ENCODE measurements around the gene NT5C. TPM values are rescaled to one million over a fixed set of nuclear protein-coding genes. Genes with fewer than 3 reads are reported as not detected.

NT5C gene
- total RNA-seq, 2 experiments from 2014 or later = 107 to 259 TPM

- H3K4me1 ChIP-seq (ENCODE audit: insufficient read depth, low read length, poor library complexity, severe bottlenecking) = peaks cover 17% of the 10 kb centered on the region
- POLR2A ChIA-PET = interaction anchor here (0.5 kb wide), 1 partner anchor 101 kb away, joined by 3 read pairs; no protein-coding TSS in a partner anchor
- intact Hi-C loops (cut with micrococcal nuclease; ENCODE audit: unreplicated experiment) = no loop called here
- no peaks in the 10 kb centered on the region for H3K9me2 ChIP-seq (ENCODE audit: insufficient read depth, low read length)
- H3K27ac ChIP-seq (ENCODE audit: low read depth, low read length, poor library complexity, severe bottlenecking) = no peak overlapping the region
- H2AFZ ChIP-seq (ENCODE audit: low read length) = no peak overlapping the region
- CTCF ChIA-PET (ENCODE audit: unreplicated experiment) = no interaction called here
- no TSS peak for BruUV-seq (replicated peaks)
- no peak for TF ChIP-seq EZH2phosphoT487 (IDR thresholded peaks at IDR 0.05; ENCODE audit: borderline replicate concordance, low read depth, low read length)
- TF ChIP-seq CTCF (conservative IDR thresholded peaks at IDR 0.05; ENCODE audit: low read length) = no peak
- H3K79me2 ChIP-seq (ENCODE audit: insufficient read depth, low read depth, low read length) = no peaks in the 10 kb centered on the region
- H3K4me3 ChIP-seq (ENCODE audit: low read depth, low read length, poor library complexity, severe bottlenecking) = no peak overlapping the region
- H3K36me3 ChIP-seq (ENCODE audit: insufficient read depth, low read length) = no peaks in the 10 kb centered on the region
- H3K9me3 ChIP-seq (ENCODE audit: low read length) = no peaks in the 10 kb centered on the region
- no peak overlapping the region for H3K4me2 ChIP-seq (ENCODE audit: low read length)
- DNase-seq (ENCODE audit: low spot score) = no peak
- H4K20me1 ChIP-seq (ENCODE audit: insufficient read depth, low read length) = no peaks in the 10 kb centered on the region
These were observed 33.7 kb downstream of the NT5C start for GRCh38 chr17:75097865-75098264.

- POLR2A ChIA-PET = interaction anchor here (0.6 to 1.2 kb wide), 3 partner anchors 47 to 85 kb away, joined by 3 to 5 read pairs (median 4); no protein-coding TSS in a partner anchor
- no peaks in the 10 kb centered on the region for H3K36me3 ChIP-seq (ENCODE audit: insufficient read depth, low read length)
- no peaks in the 10 kb centered on the region for H3K79me2 ChIP-seq (ENCODE audit: insufficient read depth, low read depth, low read length)
- no TSS peak for BruUV-seq (replicated peaks)
- H3K27ac ChIP-seq (ENCODE audit: low read depth, low read length, poor library complexity, severe bottlenecking) = no peak overlapping the region
- H3K9me3 ChIP-seq (ENCODE audit: low read length) = no peaks in the 10 kb centered on the region
- CTCF ChIA-PET (ENCODE audit: unreplicated experiment) = no interaction called here
- intact Hi-C loops (cut with micrococcal nuclease; ENCODE audit: unreplicated experiment) = no loop called here
- H3K4me1 ChIP-seq (ENCODE audit: insufficient read depth, low read length, poor library complexity, severe bottlenecking) = peaks cover 5% of the 10 kb centered on the region
- no peak for TF ChIP-seq EZH2phosphoT487 (IDR thresholded peaks at IDR 0.05; ENCODE audit: borderline replicate concordance, low read depth, low read length)
- no peak for TF ChIP-seq CTCF (conservative IDR thresholded peaks at IDR 0.05; ENCODE audit: low read length)
- no peak for DNase-seq (ENCODE audit: low spot score)
- no peaks in the 10 kb centered on the region for H4K20me1 ChIP-seq (ENCODE audit: insufficient read depth, low read length)
- no peak overlapping the region for H3K4me2 ChIP-seq (ENCODE audit: low read length)
- H3K4me3 ChIP-seq (ENCODE audit: low read depth, low read length, poor library complexity, severe bottlenecking) = no peak overlapping the region
- H3K9me2 ChIP-seq (ENCODE audit: insufficient read depth, low read length) = no peaks in the 10 kb centered on the region
- no peak overlapping the region for H2AFZ ChIP-seq (ENCODE audit: low read length)
These were observed 35.4 kb downstream of the NT5C start for GRCh38 chr17:75096082-75096625.

DNA sequence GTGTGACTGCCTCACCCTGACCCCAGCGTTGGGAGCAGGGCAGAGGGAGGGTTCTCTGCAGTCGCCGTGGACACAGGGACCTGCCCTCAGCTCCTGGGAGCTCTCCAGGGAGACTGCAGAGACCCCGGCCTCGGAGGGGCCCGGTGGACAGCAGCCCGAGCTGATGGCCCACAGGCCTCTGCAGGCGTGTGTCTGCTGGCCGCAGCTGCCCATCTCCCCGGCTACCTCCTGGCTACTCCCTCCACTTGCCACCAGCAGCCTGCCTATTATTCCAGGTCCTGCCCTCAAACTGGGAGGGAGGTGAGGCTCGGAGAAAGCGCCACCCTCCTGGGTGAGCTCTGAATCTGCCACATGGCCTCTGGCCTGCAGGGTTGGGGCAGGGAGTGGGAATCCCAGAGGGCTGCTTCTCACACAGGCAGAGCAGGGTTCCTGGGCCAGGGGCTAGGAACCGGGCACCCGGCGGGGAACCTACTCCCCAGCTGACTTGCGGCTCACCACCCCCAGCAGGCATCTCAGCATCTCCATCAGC lies 36.6 kb downstream of the NT5C start:
- Histone ChIP-seq H3K79me2 (ENCODE audit: insufficient read depth, low read depth, low read length) (no peaks in the 10 kb centered on the region), H3K4me3 (ENCODE audit: low read depth, low read length, poor library complexity, severe bottlenecking) (no peak overlapping the region), H4K20me1 (ENCODE audit: insufficient read depth, low read length) (no peaks in the 10 kb centered on the region), H2AFZ (ENCODE audit: low read length) (no peak overlapping the region), H3K9me3 (ENCODE audit: low read length) (no peaks in the 10 kb centered on the region), H3K4me1 (ENCODE audit: insufficient read depth, low read length, poor library complexity, severe bottlenecking) (peaks cover 7% of the 10 kb centered on the region), H3K27ac (ENCODE audit: low read depth, low read length, poor library complexity, severe bottlenecking) (no peak overlapping the region), H3K9me2 (ENCODE audit: insufficient read depth, low read length) (no peaks in the 10 kb centered on the region), H3K4me2 (ENCODE audit: low read length) (no peak overlapping the region), H3K36me3 (ENCODE audit: insufficient read depth, low read length) (no peaks in the 10 kb centered on the region)
- intact Hi-C loops (cut with micrococcal nuclease; ENCODE audit: unreplicated experiment) = no loop called here
- DNase-seq (ENCODE audit: low spot score) = no peak
- no TSS peak for BruUV-seq (replicated peaks)
- CTCF ChIA-PET (ENCODE audit: unreplicated experiment) = interaction anchor here (0.6 kb wide), 1 partner anchor 330 kb away, joined by 3 read pairs; no protein-coding TSS in a partner anchor
- TF ChIP-seq CTCF (conservative IDR thresholded peaks at IDR 0.05; ENCODE audit: low read length) (no peak), EZH2phosphoT487 (IDR thresholded peaks at IDR 0.05; ENCODE audit: borderline replicate concordance, low read depth, low read length) (no peak)
- POLR2A ChIA-PET = no interaction called here

Data from OCI-LY7 (cell line).